Stimulated activated CD8-positive, alpha-beta memory T cell treated with anti-CD3 and anti-CD28 coated beads, Interleukin-7, amount 100 ng/mL, for 1 hour (primary cell): Measurements from ENCODE around the gene ADAM23.
"Not testable (repeated sequence)": the region's sequence is repeated elsewhere in the genome, so short reads cannot be mapped to it uniquely, and the experiment has no call there.

Source experiments
- DNase-seq, 2 donors: peaks; one replicate each; pipeline ENCODE4 v3.0.0-alpha.2; 2020; ENCODE audit warnings: low read depth in 2 of 2

The ADAM23 gene, protein sequence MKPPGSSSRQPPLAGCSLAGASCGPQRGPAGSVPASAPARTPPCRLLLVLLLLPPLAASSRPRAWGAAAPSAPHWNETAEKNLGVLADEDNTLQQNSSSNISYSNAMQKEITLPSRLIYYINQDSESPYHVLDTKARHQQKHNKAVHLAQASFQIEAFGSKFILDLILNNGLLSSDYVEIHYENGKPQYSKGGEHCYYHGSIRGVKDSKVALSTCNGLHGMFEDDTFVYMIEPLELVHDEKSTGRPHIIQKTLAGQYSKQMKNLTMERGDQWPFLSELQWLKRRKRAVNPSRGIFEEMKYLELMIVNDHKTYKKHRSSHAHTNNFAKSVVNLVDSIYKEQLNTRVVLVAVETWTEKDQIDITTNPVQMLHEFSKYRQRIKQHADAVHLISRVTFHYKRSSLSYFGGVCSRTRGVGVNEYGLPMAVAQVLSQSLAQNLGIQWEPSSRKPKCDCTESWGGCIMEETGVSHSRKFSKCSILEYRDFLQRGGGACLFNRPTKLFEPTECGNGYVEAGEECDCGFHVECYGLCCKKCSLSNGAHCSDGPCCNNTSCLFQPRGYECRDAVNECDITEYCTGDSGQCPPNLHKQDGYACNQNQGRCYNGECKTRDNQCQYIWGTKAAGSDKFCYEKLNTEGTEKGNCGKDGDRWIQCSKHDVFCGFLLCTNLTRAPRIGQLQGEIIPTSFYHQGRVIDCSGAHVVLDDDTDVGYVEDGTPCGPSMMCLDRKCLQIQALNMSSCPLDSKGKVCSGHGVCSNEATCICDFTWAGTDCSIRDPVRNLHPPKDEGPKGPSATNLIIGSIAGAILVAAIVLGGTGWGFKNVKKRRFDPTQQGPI

DNA sequence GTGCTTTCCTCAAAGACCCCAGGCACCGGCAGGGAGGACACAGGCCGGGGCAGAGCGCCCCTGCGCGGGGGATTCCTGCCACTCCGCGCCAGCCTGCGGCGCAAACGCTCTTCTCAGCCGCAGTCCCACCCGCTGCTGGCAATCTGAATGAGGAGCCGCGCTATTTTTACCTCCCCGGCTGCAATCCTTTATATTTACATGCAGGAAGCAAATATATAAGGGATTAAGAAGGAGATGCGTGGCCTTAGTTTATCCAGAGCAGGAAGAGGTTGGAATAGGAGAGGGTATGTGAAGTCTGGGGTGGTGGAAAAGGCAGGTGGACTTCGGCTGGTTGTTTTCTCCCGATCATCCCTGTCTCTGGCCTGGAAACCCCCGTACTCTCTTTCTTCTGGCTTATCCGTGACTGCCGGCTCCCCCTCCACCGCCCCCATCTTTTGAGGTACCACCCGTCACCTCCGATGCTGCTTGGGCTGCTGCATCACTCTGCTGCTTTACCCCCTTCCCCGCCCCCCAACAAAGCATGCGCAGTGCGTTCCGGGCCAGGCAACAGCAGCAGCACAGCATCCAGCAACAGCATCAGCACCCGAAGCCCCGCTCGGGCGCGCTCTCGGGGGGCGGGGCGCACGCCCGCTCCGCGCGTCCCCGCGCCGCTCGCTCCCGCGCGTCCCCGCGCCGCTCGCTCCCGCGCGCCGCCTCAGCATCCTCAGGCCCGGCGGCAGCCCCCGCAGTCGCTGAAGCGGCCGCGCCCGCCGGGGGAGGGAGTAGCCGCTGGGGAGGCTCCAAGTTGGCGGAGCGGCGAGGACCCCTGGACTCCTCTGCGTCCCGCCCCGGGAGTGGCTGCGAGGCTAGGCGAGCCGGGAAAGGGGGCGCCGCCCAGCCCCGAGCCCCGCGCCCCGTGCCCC lies at the start of gene ADAM23:
Gene ADAM23 (plus strand): TSS at position 700 of the 902 bp plus-strand sequence. CDS start 335 bp downstream, outside the sequence.
- DNase-seq = no peak

DNA sequence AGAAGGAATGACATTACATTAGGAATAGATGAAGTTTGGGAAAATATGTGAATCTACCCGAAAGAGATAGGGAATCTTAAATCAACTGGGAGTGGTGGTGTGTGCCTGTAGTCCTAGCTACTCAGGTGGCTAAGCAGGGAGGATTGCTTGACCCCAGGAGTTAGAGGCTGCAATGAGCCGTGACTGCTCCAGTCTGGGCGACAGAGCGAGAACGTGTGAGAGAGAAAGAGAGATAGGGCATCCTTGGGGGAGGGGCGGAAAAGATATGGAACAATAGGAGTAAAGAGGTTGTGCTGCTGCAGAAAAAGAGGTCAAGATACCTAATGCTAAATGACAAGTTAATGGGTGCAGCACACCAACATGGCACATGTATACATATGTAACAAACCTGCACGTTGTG lies 47.1 kb upstream of the ADAM23 start:
- no peak for DNase-seq

DNA sequence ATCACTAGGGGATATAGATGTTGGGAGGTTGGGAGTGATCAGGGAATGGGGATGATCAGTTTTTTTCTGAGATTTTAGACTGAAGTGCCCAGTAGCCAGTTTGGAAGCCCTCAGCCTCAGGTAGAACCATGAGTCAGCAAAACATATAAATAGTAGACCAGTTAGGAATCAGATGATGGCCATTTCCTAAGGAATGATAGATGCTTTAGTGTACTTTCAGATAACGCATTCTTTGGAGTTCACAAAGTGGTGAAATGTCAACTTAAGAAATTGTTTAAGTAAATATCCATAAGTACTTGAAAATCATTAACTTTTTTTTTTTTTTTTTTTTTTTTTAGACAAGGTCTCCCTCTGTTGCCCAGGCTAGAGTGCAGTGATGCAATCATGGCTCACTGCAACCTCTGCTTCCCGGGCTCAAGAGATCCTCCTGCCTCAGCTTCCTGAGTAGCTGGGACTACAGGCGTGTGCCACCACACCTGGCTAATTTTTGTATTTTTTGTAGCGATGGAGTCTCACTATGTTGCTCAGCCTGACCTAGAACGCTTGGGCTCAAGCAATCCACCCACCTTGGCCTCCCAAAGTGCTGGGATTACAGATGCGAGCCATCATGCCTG lies 40.3 kb upstream of the ADAM23 start:
- DNase-seq = not testable (repeated sequence)

DNA sequence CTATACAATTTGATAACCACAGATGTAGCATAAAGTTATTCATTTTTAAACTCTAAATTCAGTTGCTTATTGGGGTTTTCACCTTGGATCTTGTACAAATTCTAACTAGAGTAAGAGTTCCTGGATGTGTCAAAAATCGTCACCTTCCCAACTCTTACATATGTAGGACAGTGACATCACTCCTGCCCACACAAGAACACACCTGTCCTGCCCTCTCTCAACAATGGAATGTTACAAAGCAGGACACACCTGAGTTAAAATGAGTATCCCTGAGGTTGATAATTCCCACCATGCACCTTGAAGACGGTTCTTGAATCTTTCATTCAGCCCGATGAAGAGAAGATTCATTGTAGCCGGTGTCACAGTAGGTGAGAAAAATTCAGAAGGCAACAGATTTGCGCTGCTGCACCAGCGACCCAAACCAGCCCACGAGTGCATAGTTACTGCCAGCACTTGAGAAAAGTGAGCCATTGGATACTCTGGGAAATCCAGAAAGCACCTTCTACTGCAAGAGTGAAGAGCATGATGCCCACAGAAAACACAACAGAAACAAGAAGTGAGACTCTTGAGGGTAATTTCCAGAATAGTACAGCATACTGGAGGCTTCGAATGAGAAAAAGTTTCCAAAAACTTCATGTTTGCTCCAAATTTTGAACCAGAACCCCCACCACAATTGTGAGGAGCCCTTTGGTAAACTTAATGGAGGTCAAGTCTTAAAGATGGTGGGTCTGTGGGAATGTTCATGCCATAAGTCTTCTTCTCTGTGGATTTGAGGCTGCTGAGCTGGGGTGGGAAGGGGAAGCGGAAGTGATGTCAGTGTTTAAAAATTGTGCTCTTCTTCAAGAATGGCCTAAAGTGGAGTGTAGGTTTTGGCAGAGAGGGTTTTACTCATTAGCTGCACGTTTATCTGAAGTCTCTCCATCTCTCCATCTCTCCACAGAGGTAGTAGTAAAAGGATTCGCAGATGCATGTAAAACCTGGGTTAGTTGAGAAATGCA lies 34.7 kb upstream of the ADAM23 start:
- DNase-seq = no peak

DNA sequence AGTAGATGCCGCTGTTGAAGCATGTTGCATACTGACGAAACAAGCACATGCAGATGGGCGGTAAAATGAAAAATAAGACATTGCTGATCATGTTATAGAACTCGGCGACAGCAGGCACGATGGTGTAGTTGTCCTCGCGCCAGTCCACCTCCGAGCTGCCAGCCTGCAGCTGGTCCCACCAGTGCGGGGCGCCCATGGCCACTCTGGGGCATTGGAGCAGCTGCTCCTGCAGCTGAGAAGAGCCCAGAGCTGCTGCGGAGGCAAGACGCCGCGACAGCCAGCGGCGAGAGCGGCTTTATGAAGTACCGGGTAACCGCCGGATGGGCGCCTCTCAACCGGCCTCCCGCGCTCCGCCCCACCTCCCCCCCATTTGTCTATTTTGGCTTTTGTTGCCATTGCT lies 32.6 kb upstream of the ADAM23 start:
- no peak for DNase-seq

DNA sequence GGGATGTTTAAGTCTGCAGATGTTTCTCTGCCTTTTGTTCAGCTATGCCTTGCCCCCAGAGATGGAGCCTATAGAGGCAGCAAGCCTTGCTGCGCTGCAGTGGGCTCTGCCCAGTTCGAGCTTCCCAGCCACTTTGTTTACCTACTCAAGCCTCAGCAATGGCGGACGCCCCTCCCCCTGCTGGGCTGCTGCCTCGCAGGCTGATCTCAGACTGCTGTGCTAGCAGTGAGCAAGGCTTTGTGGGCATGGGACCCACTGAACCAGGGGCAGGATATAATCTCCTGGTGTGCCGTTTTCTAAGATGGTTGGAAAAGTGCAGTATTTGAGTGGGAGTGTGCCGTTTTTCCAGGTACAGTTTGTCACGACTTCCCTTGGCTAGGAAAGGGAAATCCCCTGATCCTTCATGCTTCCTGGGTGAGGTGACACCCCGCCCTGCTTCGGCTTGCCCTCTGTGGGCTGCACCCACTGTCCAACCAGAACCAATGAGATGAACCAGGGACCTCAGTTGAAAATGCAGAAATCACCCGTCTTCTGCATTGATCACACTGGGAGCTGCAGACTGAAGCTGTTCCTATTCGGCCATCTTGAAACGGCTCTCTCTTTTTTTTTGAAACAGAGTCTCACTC lies 27.6 kb upstream of the ADAM23 start:
- DNase-seq = no peak

DNA sequence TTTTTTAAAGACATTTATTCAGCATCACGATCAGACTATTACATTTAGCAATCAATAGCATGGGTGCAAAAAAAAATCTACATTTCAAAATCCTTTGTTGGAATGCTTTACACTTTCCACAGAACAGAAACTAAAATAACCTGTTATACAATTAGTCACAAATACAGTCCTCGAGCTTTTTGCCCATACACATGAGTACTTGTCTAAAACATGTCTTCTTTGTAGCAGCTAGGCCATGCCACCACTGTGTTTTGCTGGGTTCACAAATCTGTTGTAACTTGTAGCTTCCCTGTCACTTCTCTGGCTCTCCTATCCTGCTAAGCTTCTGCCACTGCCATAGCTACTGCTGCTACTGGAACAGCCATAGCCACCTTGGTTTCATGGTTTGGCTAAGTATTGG lies 24.4 kb upstream of the ADAM23 start:
- DNase-seq = no peak

DNA sequence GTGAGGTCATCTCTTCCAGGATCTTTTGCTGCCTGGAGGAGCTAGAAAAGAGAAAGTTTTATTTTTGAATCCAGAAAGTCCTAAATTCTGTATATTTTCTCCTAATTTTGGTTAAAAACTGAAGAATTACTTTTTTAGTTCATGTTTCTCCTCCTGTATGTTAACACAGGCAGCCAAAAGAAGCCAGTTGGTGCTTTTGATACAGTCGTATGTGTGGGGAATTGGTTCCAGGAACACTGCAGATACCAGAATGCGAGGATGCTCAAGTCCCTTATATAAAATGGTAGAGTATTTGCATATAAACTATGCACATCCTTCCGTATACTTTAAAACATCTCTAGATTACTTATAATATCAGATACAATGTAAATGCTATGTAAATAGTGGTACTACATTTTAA lies 22.6 kb upstream of the ADAM23 start:
- DNase-seq = no peak

DNA sequence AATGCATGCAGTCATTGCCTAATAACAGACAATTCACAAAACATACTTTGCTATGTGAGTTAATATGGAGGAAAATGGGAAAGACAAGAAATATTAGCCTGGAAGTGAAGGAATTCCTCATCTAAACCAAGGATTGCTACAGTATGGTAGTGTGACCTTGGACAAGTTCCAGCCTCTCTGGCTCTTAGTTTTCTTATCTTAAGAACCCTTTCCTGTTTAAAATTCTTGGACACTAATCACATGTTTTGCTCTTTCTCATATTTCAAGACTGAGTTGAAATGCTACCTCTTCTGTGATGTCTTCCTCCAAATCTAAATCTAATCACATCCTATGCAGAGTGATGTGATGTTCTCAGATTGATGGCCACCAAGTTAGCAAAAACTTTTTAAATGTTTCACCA lies 20.8 kb upstream of the ADAM23 start:
- DNase-seq = no peak

DNA sequence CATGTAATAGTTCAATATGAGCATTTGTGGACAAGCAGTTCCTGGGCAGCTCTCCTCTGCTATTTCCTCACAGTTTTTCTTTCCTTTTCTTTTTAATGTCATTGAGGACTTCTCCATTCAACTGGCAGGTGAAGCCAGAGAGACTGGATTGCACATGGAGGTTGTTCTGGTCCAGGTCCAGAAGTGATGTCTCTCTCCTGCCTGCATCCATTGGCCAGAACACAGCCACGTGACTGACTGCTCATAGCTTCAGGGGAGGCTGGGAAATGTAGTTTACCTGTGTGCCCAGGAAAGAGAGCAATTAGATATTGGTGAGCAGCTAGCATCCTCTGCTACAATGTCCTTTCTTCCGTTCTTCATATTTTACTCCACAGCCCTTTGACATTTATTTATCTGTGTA lies 20.2 kb upstream of the ADAM23 start:
- DNase-seq = no peak

DNA sequence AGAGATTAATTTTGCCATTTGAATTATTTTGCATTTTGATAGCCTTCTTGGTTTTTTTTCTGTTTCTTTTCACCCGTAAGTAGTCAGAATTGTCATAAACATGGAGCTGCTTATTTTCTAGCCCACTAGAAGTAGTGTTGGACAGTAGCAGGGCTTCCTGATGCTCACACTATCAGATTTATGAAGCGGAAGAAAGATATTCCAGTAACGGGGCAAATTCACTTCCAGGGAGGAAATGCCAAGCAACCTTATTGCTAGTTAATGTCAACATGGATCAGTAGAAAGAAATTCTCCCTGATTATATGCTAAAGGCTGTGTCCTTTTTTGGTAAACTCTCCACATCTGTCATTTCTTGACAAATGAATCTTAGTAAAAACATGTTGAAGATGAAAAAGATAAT lies 19.2 kb upstream of the ADAM23 start:
- no peak for DNase-seq

DNA sequence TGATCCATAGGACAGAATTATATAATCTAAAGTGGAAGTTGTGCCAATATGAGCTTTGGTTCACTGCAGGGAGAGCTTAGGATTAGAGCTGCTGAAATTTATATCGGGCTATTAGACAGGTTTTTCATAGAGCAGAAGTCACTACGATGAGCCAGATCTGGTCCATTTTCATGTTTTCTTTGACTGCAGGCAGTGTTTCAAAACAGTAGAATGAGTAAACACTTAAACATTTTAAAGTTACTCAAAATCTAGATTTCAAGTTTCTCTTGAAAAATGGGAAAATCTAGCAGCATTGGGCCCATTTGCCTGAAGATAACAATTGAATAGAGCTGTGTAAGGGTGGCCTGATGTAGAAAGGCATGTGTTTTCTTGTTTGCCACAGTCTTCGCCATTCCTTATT lies 14.5 kb upstream of the ADAM23 start:
- DNase-seq = no peak

DNA sequence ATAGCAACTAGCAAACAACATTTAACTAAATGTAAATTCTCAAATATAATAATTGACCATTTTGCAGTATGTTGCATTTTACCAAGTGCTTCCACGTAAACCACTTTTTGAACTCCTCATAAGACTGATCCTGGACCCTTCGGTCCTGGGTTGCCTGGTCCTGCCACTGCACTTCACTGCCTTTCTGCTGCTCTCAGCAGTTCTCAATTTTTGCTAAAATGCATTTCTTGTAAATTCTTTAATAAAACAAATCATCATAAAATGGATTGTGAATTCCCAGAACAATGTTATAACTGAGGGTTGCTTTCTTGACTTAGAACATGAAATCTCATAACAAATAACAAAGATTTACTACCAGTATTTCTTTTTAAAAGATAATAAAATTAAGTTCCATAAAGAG lies 12.9 kb upstream of the ADAM23 start:
- DNase-seq = no peak

DNA sequence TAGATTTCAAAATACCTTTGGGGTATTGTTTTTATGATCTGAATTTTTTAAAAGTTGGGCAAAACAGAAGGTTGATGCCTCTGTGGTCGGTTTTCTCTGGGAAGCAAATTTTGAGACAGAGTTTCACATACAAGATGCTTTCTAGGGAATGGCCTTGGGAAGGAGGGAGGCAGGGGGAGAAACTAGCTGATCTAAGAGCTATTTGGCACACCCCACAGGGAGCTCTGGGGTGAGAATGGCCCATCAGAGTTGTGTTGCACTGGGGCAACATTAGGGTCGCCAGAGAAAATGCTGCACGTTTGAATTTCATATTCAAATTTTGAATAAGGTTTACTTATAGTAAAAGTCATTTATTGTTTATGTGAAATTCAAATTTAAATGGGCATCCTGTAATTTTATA lies 11.9 kb upstream of the ADAM23 start:
- DNase-seq = no peak

DNA sequence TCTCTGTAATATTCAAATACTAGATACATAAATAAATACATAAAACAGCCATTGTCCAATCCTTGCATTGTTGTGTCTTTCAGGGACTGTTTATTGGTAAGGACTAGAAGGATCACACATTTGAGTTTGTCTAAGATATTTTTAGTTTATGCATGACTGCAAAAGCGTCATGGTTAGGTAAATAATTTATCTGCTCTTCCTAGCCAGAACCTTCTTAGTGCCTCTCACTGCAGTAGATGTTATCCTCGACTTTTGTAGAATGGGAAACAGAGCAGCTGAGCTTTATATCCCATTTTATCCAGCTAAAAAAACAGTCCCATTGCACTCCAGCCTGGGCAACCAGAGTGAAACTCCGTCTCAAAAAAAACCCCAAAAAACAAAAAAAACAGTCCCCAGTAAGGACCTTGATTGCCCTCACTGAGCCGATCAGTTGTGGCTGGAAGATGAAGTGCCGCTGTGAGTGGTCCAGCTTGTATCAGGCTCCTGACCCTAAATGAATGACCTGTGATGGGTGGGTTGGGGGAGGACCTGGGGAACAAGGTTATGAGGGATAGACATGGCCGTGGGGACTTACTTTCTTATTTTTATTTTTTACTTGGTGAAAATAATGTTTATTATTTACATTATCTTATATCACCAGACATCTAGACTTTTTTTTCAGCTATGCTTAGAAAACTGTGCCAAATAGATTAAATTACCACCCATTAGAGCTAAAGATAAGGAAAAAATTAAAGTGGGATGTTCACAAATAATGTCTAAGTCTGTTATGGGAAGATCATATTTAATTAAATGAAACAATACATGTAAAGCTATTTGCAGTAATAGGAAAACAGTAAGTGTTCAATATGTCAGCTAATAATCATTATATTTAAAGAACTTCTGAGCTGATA lies 10.9 kb upstream of the ADAM23 start:
- no peak for DNase-seq

DNA sequence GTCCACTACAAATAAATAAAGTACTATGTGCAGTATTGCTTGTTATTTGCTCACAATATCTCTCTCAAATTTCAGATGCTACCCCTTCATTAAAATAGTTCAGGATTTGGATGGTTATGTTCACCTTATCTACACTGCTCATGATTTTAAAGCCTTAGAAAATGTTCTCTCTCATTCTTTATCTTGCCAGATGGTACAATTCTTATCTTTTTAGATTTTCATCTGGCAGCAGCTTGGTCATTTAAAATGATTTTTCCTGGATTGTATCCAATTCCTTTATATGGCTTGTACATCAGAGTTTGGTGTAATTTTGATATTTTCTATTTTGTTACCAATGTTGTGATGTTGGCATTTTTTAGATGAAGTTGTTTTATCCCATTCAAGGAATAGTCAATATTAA lies 10.1 kb upstream of the ADAM23 start:
- DNase-seq = no peak

DNA sequence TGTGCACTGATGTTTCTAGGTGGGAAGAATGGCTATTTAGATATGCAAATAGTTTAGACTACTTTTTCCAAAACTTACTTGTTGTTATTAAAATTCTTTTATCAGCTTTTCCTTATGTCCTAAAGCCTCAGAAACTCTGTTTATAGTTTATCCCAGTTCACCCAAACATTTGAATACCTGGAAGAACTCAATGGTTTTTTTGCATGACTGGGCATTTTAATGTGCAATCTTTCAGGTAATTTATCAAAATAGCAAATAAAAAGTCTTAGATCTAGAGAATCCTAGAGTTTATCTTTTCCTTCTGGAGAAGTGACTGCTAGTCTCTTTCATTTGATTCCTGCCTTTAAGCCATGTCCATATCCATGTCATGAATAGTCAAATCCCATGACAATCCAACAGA lies 9.6 kb upstream of the ADAM23 start:
- DNase-seq = no peak

DNA sequence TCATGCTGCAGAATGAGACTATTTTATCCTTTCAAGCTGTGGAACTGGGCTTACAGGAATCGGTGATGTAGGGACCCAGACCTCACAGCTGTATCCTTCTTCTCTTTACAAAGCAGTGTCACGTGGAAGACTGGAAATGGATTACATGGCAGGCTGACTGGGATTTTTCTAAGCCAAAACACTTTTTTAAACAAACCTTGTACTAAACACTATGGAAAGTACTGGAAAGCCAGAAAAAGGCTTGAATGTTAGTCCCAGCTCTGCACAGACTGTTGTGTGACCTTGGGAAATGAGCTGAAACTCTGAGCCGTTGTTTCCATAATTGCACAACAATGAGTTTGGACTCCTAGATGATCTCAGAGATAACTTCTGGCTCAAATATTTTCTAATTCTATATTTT lies 7.6 kb upstream of the ADAM23 start:
- no peak for DNase-seq

DNA sequence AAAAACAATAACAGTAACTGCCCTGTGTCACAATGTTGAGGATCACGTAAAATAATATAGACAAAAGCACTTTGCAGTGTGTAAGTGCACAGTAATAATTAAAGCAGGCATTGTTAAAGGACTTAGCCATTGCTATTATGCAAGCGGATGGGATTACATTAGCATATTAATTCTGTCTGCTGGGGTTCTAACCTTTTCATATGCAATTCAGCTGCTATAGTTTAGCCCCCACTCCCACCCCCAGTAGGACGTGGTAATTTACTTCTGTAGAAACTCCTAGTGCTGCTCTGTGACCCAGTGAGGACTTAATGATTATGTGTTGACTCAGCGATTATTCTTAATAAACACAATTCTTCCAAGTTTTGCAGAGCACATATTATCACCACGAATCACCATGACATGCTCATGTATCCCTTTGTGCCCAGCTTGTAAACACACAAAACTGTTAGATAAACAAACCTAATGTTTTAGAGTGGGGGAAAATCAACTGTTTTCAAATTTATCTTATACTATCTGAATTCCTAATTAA lies 5.1 kb upstream of the ADAM23 start:
- no peak for DNase-seq
